Regular cardiac myocyte (primary cell): ENCODE data around the gene CHRNA7. TPM values are rescaled to one million over a fixed set of nuclear protein-coding genes. Genes with fewer than 3 reads are reported as not detected.

Experiments used
- total RNA-seq: library from RNA; depleted of rRNA; stranded (reverse); fragments of >200 nt; gene quantifications from 2 replicates; pipeline ENCODE4 v1.2.3, GENCODE V29; 2014

CHRNA7 gene
- 0.19 and 0.28 TPM in 2 replicates for total RNA-seq

DNA sequence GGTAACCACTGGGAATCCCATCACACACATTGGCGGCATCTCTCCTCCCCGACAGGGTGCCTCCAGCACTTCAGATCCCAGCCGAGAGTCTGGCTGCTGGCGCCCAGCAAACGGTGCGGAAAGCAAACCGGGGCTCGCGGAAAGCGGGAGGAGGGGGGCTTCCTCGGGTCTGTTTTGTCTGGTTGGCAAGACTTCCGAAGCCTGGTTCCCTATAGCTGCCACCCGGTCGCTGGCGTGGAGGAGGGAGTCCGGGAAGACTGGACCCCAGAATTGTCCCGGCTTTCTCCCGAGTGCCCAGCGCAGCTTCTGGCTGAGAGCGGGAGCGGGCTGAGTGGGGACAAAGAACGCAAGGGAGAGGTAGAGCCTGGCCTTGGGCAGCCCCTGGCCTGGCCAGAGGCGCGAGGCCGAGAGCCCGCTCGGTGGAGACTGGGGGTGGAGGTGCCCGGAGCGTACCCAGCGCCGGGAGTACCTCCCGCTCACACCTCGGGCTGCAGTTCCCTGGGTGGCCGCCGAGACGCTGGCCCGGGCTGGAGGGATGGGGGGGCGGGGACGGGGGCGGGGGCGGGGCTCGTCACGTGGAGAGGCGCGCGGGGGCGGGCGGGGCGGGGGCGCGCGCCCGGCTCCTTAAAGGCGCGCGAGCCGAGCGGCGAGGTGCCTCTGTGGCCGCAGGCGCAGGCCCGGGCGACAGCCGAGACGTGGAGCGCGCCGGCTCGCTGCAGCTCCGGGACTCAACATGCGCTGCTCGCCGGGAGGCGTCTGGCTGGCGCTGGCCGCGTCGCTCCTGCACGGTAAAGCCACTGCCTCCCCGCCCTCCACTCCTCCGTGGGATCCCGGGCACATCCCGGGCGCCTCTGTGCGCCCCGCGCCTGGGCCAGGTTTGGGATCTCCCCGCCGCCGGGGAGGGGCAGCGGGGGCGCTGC is at the start of gene CHRNA7:
TSS of gene CHRNA7 (plus strand) at position 654 of the 920 bp plus-strand sequence. CDS start at position 734, 80 bp downstream.

Other genes starting within 250 kb of the CHRNA7 start
- 0.19 and 2.0 TPM in 2 replicates for gene OTUD7A, start 159.8 kb upstream of the CHRNA7 start, total RNA-seq